GM06990 (cell line): ENCODE measurements around the gene PIGS.

Source experiments
- DNase-seq: peaks from one replicate; pipeline ENCODE4 v3.0.0-alpha.2; 2011; ENCODE audit not compliant: insufficient read length; ENCODE audit errors: extremely low read depth
- H3K27me3 ChIP-seq: replicated peaks from 2 replicates; pipeline ENCODE4 v1.6.0; 2011; ENCODE audit warnings: low read length; ENCODE audit not compliant: control insufficient read depth, insufficient read depth
- H3K36me3 ChIP-seq: 2 replicates; pipeline ENCODE4 v1.5.1; 2011; ENCODE audit warnings: low read length; ENCODE audit not compliant: control insufficient read depth, insufficient read depth
- H3K4me3 ChIP-seq: replicated peaks from 2 replicates; pipeline ENCODE4 v1.5.1; 2011; ENCODE audit warnings: low read depth, mild to moderate bottlenecking, control low read depth, low read length
- TF ChIP-seq, protein P1 (sequence below): IDR thresholded peaks from 2 replicates; pipeline ENCODE4 v1.5.1; 2011; ENCODE audit warnings: low read length, control low read depth, mild to moderate bottlenecking, inconsistent platforms; ENCODE audit not compliant: insufficient read depth, poor library complexity, severe bottlenecking

Gene PIGS

DNA sequence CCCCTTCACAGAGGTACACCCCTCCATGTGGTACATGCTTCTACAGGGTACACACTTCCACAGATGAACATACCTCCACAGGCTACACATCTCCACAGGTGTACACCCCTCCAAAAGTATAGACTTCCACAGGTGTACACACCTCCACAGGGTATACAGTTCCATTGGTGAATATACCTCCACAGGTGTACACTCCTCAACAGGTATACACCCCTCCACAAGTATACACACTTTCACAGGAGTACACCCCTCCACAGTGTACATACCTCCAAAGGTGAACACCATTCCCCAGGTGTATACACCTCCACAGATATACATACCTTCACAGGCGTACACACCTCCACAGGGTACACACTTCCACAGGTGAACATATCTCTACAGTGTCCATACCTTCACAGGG is 55.8 kb downstream of the PIGS start:
- DNase-seq: no peak
- H3K27me3 ChIP-seq: no peaks in the 10 kb centered on the region; the same call in none of the 2 replicates
- no peak overlapping the region for H3K4me3 ChIP-seq
- TF ChIP-seq, protein P1, sequence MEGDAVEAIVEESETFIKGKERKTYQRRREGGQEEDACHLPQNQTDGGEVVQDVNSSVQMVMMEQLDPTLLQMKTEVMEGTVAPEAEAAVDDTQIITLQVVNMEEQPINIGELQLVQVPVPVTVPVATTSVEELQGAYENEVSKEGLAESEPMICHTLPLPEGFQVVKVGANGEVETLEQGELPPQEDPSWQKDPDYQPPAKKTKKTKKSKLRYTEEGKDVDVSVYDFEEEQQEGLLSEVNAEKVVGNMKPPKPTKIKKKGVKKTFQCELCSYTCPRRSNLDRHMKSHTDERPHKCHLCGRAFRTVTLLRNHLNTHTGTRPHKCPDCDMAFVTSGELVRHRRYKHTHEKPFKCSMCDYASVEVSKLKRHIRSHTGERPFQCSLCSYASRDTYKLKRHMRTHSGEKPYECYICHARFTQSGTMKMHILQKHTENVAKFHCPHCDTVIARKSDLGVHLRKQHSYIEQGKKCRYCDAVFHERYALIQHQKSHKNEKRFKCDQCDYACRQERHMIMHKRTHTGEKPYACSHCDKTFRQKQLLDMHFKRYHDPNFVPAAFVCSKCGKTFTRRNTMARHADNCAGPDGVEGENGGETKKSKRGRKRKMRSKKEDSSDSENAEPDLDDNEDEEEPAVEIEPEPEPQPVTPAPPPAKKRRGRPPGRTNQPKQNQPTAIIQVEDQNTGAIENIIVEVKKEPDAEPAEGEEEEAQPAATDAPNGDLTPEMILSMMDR: no peak
- no peaks in the 10 kb centered on the region for H3K36me3 ChIP-seq

DNA sequence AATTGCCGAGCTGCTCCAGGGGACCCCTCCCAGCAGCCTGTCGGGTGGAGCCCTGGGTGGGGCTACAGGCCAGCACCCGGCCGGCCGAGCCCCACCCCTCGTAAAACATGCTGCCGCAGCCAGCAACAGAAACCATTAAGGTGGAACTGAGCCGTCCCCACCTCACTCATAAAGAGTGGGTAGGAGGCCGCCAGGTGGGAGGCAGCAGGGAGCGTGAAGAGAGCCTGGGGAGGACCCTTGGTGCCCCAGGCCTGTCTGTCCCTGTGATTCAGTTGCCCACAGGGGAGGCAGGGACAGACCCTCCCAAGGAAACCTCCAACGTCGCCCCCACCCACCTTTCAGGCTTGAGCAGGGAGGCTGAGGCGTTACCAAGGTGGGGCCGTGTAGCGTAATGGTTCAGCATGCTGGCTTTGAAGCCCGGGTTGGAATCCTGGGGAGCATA is 56.7 kb downstream of the PIGS start:
- no peaks in the 10 kb centered on the region; the same call in none of the 2 replicates for H3K27me3 ChIP-seq
- no peak overlapping the region for H3K4me3 ChIP-seq
- no peaks in the 10 kb centered on the region for H3K36me3 ChIP-seq
- TF ChIP-seq, protein P1: no peak
- no peak for DNase-seq

DNA sequence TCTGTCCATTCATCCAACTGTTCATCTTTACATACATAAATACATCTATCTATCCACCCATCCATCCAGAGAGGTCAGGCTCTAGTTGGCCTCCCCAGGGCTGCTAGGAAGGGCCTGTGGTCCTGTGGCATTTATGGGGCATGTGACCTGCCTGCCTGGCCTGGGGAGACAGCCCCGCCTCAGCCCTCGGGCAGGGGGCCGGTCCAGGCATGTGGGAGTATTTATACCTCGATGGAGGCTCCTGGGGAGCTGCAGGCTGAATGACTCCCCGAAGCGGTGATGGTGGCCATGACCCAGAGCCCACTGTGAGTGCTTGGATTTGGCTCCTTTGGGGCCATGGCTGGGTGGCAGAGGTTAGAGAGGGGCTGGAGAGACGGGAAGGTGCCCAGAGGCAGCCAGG is 57.8 kb downstream of the PIGS start:
- TF ChIP-seq, protein P1: no peak
- Histone ChIP-seq H3K27me3 (no peaks in the 10 kb centered on the region; the same call in none of the 2 replicates), H3K36me3 (no peaks in the 10 kb centered on the region), H3K4me3 (no peak overlapping the region)
- no peak for DNase-seq

DNA sequence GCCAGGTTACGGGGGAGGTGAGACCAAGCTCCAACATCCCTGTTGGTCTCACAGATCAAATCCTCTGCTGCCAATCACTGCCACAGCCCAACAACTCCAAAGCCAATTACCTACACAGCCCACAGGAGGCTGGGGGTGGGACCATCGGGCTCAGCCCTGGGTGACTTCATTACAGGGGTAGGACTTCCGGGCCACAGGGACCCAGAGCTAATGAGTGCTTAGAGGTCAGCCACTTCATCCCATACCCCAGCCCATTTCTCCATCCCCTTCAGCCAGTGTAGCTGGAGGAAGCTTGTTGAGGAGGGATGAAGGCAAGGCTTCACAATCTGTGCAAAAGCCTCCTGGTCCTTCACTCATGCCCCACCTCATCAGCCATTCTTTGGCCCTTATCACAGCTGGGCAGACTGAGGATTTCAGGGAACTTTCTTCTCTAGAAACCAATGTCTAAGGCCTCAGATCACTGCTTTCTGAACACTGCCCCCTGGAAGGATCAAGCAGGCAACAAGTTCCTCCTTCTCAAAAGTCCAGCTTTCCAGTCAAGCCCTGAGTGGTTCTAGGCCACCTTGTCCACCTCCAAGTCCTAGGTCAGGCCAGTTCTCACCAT is 59.4 kb downstream of the PIGS start:
- Histone ChIP-seq H3K27me3 (no peaks in the 10 kb centered on the region; the same call in none of the 2 replicates), H3K4me3 (no peak overlapping the region), H3K36me3 (no peaks in the 10 kb centered on the region)
- DNase-seq: no peak
- TF ChIP-seq, protein P1: no peak

DNA sequence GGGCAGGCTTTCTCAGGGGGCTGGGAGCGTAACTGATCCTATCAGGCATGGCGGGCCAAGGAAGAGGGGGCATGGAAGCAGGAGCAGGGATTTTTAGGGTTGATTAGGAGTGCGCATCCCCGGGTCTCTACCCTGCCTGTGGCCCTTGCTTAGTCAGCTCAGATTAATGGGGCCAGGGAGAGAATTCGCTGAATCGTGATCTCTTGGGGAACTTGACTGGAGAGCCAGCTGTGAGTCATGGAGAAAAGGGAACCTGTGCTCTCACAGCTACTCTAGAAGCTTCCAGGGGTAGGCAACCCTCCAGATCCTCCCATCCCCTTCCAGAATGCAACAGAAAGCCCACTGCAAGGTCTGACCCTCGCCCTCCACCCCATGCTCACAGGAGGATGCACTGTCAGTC is 61.5 kb downstream of the PIGS start:
- no peaks in the 10 kb centered on the region; the same call in none of the 2 replicates for H3K27me3 ChIP-seq

More for the DNA sequence above, 61.5 kb downstream of the PIGS start:
- H3K36me3 ChIP-seq: no peaks in the 10 kb centered on the region
- DNase-seq: no peak
- TF ChIP-seq, protein P1: no peak
- H3K4me3 ChIP-seq: no peak overlapping the region
